HCT116 (cell line): ENCODE measurements around the gene PRDM1.

Source experiments
- POLR2A ChIP-seq: IDR thresholded peaks from 2 replicates; pipeline ENCODE4 v1.7.0; 2011; ENCODE audit warnings: borderline replicate concordance; ENCODE audit not compliant: insufficient read depth, insufficient read length; ENCODE audit errors: extremely low read depth
- TCF7L2 ChIP-seq: IDR thresholded peaks from 2 replicates; pipeline ENCODE4 v1.7.0; 2011; ENCODE audit warnings: borderline replicate concordance, inconsistent platforms; ENCODE audit not compliant: insufficient read depth, insufficient read length; ENCODE audit errors: extremely low read depth
- TF ChIP-seq, protein P1 (sequence below), 3 experiments: fragments of 200-600 bp in 1 of 3; sonication (generic) in 1 of 3; IDR thresholded peaks in 2 of 3; conservative IDR thresholded peaks in 1 of 3; 2 replicates each; pipeline ENCODE4 v1.5.1; 2012 to 2017; ENCODE audit warnings: low read depth in 2 of 3, low read length in 2 of 3, antibody characterized with exemption in 1 of 3, borderline replicate concordance in 1 of 3, control low read depth in 1 of 3, mild to moderate bottlenecking in 1 of 3, mixed read lengths in 1 of 3, mixed run types in 1 of 3, moderate library complexity in 1 of 3; ENCODE audit not compliant: insufficient read depth in 1 of 3

DNA sequence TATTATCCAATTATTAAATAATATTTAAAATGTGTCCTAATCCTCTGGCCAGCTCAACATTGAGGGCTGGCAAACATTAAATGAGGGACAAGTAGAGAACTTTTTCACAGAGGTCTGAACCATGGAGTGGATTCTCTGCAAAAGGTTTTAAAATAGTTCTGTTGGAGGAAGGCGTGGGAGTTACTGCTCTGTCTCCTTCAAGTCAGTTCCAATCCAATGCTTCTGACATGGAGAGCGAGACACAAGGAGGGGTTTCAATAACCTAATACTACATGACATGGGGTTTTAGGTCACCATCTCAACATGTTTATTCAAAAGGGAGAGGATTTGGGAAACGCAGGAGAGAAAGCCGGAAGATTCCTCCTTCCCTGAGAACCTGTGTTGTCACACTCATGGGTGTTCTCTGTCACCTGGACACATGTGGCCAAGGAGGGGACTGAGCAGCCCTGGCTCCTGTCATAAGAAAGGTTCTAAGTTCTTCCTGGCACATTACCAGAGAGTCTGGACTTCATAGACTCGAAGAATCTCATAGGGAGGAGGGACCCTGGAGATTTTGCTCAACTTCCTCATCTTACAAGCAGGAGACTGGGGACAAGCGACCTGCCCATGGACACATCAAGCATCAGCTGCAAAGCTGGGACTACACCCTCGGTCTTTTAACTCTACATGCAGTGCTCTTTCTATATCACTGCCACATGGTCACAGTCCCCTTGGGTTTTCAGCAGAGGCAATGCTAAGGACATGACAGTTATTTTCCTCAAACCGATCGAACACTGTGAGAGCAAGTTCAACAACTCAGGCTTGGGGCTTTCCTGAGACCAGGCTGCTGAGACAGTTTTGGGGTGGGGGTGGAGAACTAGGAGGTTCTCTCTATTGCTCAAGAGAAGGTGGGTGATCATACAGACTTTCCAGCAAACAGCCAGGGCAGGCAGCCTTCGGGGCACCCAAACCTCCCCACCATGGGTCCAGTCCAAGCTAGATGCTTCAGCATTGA is 38.6 kb downstream of the PRDM1 start:
- TF ChIP-seq, protein P1, sequence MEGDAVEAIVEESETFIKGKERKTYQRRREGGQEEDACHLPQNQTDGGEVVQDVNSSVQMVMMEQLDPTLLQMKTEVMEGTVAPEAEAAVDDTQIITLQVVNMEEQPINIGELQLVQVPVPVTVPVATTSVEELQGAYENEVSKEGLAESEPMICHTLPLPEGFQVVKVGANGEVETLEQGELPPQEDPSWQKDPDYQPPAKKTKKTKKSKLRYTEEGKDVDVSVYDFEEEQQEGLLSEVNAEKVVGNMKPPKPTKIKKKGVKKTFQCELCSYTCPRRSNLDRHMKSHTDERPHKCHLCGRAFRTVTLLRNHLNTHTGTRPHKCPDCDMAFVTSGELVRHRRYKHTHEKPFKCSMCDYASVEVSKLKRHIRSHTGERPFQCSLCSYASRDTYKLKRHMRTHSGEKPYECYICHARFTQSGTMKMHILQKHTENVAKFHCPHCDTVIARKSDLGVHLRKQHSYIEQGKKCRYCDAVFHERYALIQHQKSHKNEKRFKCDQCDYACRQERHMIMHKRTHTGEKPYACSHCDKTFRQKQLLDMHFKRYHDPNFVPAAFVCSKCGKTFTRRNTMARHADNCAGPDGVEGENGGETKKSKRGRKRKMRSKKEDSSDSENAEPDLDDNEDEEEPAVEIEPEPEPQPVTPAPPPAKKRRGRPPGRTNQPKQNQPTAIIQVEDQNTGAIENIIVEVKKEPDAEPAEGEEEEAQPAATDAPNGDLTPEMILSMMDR (IDR thresholded peaks at IDR 0.05 in 2 of 3, conservative IDR thresholded peaks at IDR 0.05 in 1 of 3; ENCODE audit: borderline replicate concordance in 1 of 3, insufficient read depth in 1 of 3, low read depth in 2 of 3, low read length in 2 of 3) = no peak
- TF ChIP-seq TCF7L2 (no peak), POLR2A (no peak)
